Measurements from ENCODE around the gene SLC7A4. TPM values are rescaled to one million over a fixed set of nuclear protein-coding genes. Genes with fewer than 3 reads are reported as not detected.
A peak's percentile ranks its signal among the peaks of the same experiment; 100 is the strongest.

Gene SLC7A4
- 10 to 100 TPM; 60.3 to 64.8 TPM for total RNA-seq
- polyA plus RNA-seq (ENCODE audit: insufficient read depth, low read depth, low replicate concordance): 54.8 TPM
- long read RNA-seq, donor 1, partial matches to known transcripts: 0 of 1 reads
- long read RNA-seq, donor 1, other reads (novel, unspliced or antisense): 0 of 1 reads
- long read RNA-seq, donor 2, partial matches to known transcripts: 0 of 3 reads
- long read RNA-seq, donor 2, other reads (novel, unspliced or antisense): 0 of 3 reads

GRCh38 chr22:21032037-21032867, at the start of gene SLC7A4:
Gene SLC7A4 (minus strand): TSS chr22:21032561. CDS start chr22:21031812, 749 bp downstream.
- peak; percentile 49 for DNase-seq

GRCh38 chr22:21080435-21081137, 48.2 kb upstream of the SLC7A4 start:
- no peak for TF ChIP-seq POLR2A (IDR thresholded peaks at IDR 0.05)
- DNase-seq: no peak
- Histone ChIP-seq H3K4me1 (no peaks in the 10 kb centered on the region), H3K9me3 (no peaks in the 10 kb centered on the region), H3K36me3 (ENCODE audit: low read depth, missing control alignments) (no peaks in the 10 kb centered on the region), H3K4me3 (no peak overlapping the region), H3K27ac (no peak overlapping the region), H3K27me3 (no peaks in the 10 kb centered on the region)
- intact Hi-C loops (cut with DNase I; ENCODE audit: low total_unique reads): no loop called here
- WGBS, 2 donors: 93 to 94% methylated on average over 19 to 30 of the region's 31 CpGs

More at GRCh38 chr22:21032037-21032867, at the start of gene SLC7A4:
- Histone ChIP-seq H3K9me3 (no peaks in the 10 kb centered on the region), H3K36me3 (ENCODE audit: low read depth, missing control alignments) (no peaks in the 10 kb centered on the region), H3K4me1 (peaks cover 23% of the 10 kb centered on the region), H3K27me3 (no peaks in the 10 kb centered on the region), H3K4me3 (peak within 1 kb of the TSS; percentile 25 to 65), H3K27ac (no peak within 1 kb of the TSS)
- TF ChIP-seq CTCF (IDR thresholded peaks at IDR 0.05) (no peak), POLR2A (IDR thresholded peaks at IDR 0.05) (no peak)
- intact Hi-C loops (cut with DNase I; ENCODE audit: low total_unique reads): no loop called here
- 4 to 9% methylated on average over 8 to 53 of the region's 59 CpGs for WGBS, 2 donors

- no peaks in the 10 kb centered on the region for H3K27me3 ChIP-seq
- 90% methylated on average over 3 to 5 of the region's 5 CpGs for WGBS, 2 donors
- TF ChIP-seq POLR2A (IDR thresholded peaks at IDR 0.05): no peak
- TF ChIP-seq CTCF (IDR thresholded peaks at IDR 0.05): no peak
- no peaks in the 10 kb centered on the region for H3K9me3 ChIP-seq
- H3K36me3 ChIP-seq (ENCODE audit: low read depth, missing control alignments): no peaks in the 10 kb centered on the region
- intact Hi-C loops (cut with DNase I; ENCODE audit: low total_unique reads): no loop called here
- no peak overlapping the region for H3K4me3 ChIP-seq
- no peaks in the 10 kb centered on the region for H3K4me1 ChIP-seq
- no peak for DNase-seq
- H3K27ac ChIP-seq: no peak overlapping the region
Observed at GRCh38 chr22:21079493-21079892, 47.1 kb upstream of the SLC7A4 start.

- Histone ChIP-seq H3K4me1 (no peaks in the 10 kb centered on the region), H3K36me3 (ENCODE audit: low read depth, missing control alignments) (no peaks in the 10 kb centered on the region), H3K27ac (no peak overlapping the region), H3K9me3 (no peaks in the 10 kb centered on the region), H3K4me3 (no peak overlapping the region), H3K27me3 (no peaks in the 10 kb centered on the region)
- no peak for DNase-seq
- WGBS, 2 donors: 87 to 91% methylated on average over 11 of the region's 11 CpGs
- no peak for TF ChIP-seq CTCF (IDR thresholded peaks at IDR 0.05)
- no peak for TF ChIP-seq POLR2A (IDR thresholded peaks at IDR 0.05)
- intact Hi-C loops (cut with DNase I; ENCODE audit: low total_unique reads): no loop called here
Observed at GRCh38 chr22:21078916-21079315, 46.6 kb upstream of the SLC7A4 start.

- Histone ChIP-seq H3K27ac (no peak overlapping the region), H3K4me1 (no peaks in the 10 kb centered on the region), H3K36me3 (ENCODE audit: low read depth, missing control alignments) (no peaks in the 10 kb centered on the region), H3K4me3 (no peak overlapping the region), H3K9me3 (no peaks in the 10 kb centered on the region), H3K27me3 (no peaks in the 10 kb centered on the region)
- no peak for DNase-seq
- WGBS, 2 donors: 88 to 89% methylated on average over 13 to 16 of the region's 16 CpGs
- TF ChIP-seq CTCF (IDR thresholded peaks at IDR 0.05) (no peak), POLR2A (IDR thresholded peaks at IDR 0.05) (no peak)
- intact Hi-C loops (cut with DNase I; ENCODE audit: low total_unique reads): no loop called here
Observed at GRCh38 chr22:21077884-21078508, 45.6 kb upstream of the SLC7A4 start.

Measured in testis (tissue), 5 donors.